SK-N-SH (cell line): ENCODE data around the gene CAPG. TPM values are rescaled to one million over a fixed set of nuclear protein-coding genes. Genes with fewer than 3 reads are reported as not detected.

Experiments
- CTCF ChIA-PET: fragments of 300-600, 350-600 bp; formaldehyde crosslinking; extraction: SDS; loops from one replicate; lab custom pipeline; 2021; lab: Yijun Ruan, JAX
- POLR2A ChIA-PET: fragments of 350-600 bp; sonication (Branson Sonifier 250); formaldehyde crosslinking; extraction: SDS; loops from one replicate; lab custom pipeline; 2020; ENCODE audit warnings: antibody characterized with exemption, inconsistent platforms; lab: Yijun Ruan, JAX
- DNase-seq: peaks from one replicate; pipeline ENCODE4 v3.0.0; 2012
- H2AFZ ChIP-seq: fragments of 200-600 bp; sonication (generic); 2 replicates; pipeline ENCODE4 v1.8.1; 2016; ENCODE audit warnings: antibody characterized with exemption, mild to moderate bottlenecking, low read depth
- H3F3A ChIP-seq: fragments of 200-600 bp; sonication (generic); replicated peaks from 2 replicates; pipeline ENCODE3; 2016; ENCODE audit warnings: antibody characterized with exemption, mild to moderate bottlenecking; ENCODE audit not compliant: insufficient read depth
- H3K27ac ChIP-seq, 2 experiments: fragments of 200-500 bp in 1 of 2; fragments of 200-600 bp in 1 of 2; sonication (Bioruptor generic) in 1 of 2; sonication (generic), shearing (Covaris generic) in 1 of 2; 2 replicates each; pipeline versions ENCODE4 v1.5.1 to v1.6.1; 2014 to 2016; ENCODE audit warnings: low read depth in 2 of 2, inconsistent platforms in 1 of 2, low read length in 1 of 2, mild to moderate bottlenecking in 1 of 2, mixed read lengths in 1 of 2
- H3K27me3 ChIP-seq: fragments of 200-600 bp; sonication (generic), shearing (Covaris generic); 2 replicates; pipeline ENCODE4 v1.6.1; 2016; ENCODE audit warnings: mixed run types; ENCODE audit not compliant: insufficient read depth
- H3K36me3 ChIP-seq, 2 experiments: fragments of 200-500 bp in 1 of 2; fragments of 200-600 bp in 1 of 2; sonication (Bioruptor generic) in 1 of 2; sonication (generic) in 1 of 2; replicated peaks in 1 of 2; 2 replicates each; pipeline versions ENCODE3 to v1.5.1; 2014 to 2016; ENCODE audit warnings: low read length in 1 of 2, mild to moderate bottlenecking in 1 of 2; ENCODE audit not compliant: insufficient read depth in 2 of 2, control insufficient read depth in 1 of 2
- H3K4me1 ChIP-seq, 2 experiments: fragments of 200-500 bp in 1 of 2; fragments of 200-600 bp in 1 of 2; sonication (Bioruptor generic) in 1 of 2; sonication (generic), shearing (Covaris generic) in 1 of 2; 2 replicates each; pipeline versions ENCODE4 v1.5.1 to v1.6.1; 2014 to 2016; ENCODE audit warnings: low read depth in 1 of 2, low read length in 1 of 2, mixed run types in 1 of 2; ENCODE audit not compliant: insufficient read depth in 2 of 2, control insufficient read depth in 1 of 2
- H3K4me2 ChIP-seq: fragments of 200-600 bp; sonication (generic), shearing (Covaris generic); 2 replicates; pipeline ENCODE4 v1.6.1; 2017; ENCODE audit warnings: mixed run types
- H3K4me3 ChIP-seq, 2 experiments: fragments of 200-500 bp in 1 of 2; fragments of 200-600 bp in 1 of 2; sonication (Bioruptor generic) in 1 of 2; sonication (generic), shearing (Covaris generic) in 1 of 2; 2 replicates each; pipeline versions ENCODE4 v1.5.1 to v1.8.1; 2014 to 2016; ENCODE audit warnings: low read depth in 2 of 2, inconsistent platforms in 1 of 2, low read length in 1 of 2, mild to moderate bottlenecking in 1 of 2, mixed read lengths in 1 of 2, moderate library complexity in 1 of 2
- H3K79me2 ChIP-seq: fragments of 200-600 bp; sonication (generic); 2 replicates; pipeline ENCODE4 v1.8.1; 2017; ENCODE audit warnings: mild to moderate bottlenecking; ENCODE audit not compliant: insufficient read depth
- H3K9ac ChIP-seq: fragments of 200-600 bp; sonication (generic); 2 replicates; pipeline ENCODE4 v1.6.1; 2017; ENCODE audit warnings: mixed run types
- H3K9me2 ChIP-seq: fragments of 200-600 bp; sonication (generic); 2 replicates; pipeline ENCODE4 v1.6.1; 2017; ENCODE audit warnings: mixed run types
- H3K9me3 ChIP-seq: fragments of 200-600 bp; sonication (generic); 2 replicates; pipeline ENCODE4 v1.6.1; 2017; ENCODE audit warnings: mixed run types, mild to moderate bottlenecking, moderate library complexity
- H4K20me1 ChIP-seq: fragments of 200-600 bp; sonication (generic); 2 replicates; pipeline ENCODE4 v1.6.1; 2017; ENCODE audit warnings: mild to moderate bottlenecking, mixed run types; ENCODE audit not compliant: insufficient read depth
- CHD2 ChIP-seq: fragments of 150-350 bp; IDR thresholded peaks from 2 replicates; pipeline ENCODE4 v1.6.1; 2018; ENCODE audit warnings: low read length; ENCODE audit not compliant: partially characterized antibody
- ELF1 ChIP-seq: IDR thresholded peaks from 2 replicates; pipeline ENCODE4 v1.4.0; 2012
- EP300 ChIP-seq, 2 experiments: IDR thresholded peaks; 2 replicates each; pipeline versions ENCODE4 v1.4.0 to v1.6.1; 2012; ENCODE audit warnings: borderline replicate concordance in 1 of 2, low read depth in 1 of 2, low read length in 1 of 2
- FOSL2 ChIP-seq: IDR thresholded peaks from 2 replicates; pipeline ENCODE4 v1.4.0; 2012; ENCODE audit warnings: low read depth, mild to moderate bottlenecking, moderate library complexity, borderline replicate concordance
- FOXJ3 ChIP-seq: sonication (generic); formaldehyde crosslinking; IDR thresholded peaks from 2 replicates; pipeline ENCODE4 v1.5.1; 2020; ENCODE audit warnings: mild to moderate bottlenecking, missing genetic modification reagents
- GABPA ChIP-seq: IDR thresholded peaks from 2 replicates; pipeline ENCODE4 v1.4.0; 2012; ENCODE audit warnings: low read depth, mild to moderate bottlenecking
- GATA2 ChIP-seq: sonication (generic); formaldehyde crosslinking; IDR thresholded peaks from 2 replicates; pipeline ENCODE4 v1.5.0; 2020; ENCODE audit warnings: mild to moderate bottlenecking, missing genetic modification reagents
- JUND ChIP-seq: IDR thresholded peaks from 2 replicates; pipeline ENCODE4 v1.4.0; 2012
- MAX ChIP-seq: IDR thresholded peaks from 2 replicates; pipeline ENCODE4 v1.4.0; 2012; ENCODE audit warnings: low read depth
- MXI1 ChIP-seq: IDR thresholded peaks from 2 replicates; pipeline ENCODE4 v1.6.1; 2012; ENCODE audit warnings: mild to moderate bottlenecking, low read depth, low read length, improper control_type of control experiment
- NRF1 ChIP-seq: IDR thresholded peaks from 2 replicates; pipeline ENCODE4 v1.6.1; 2012; ENCODE audit warnings: low read depth, mild to moderate bottlenecking, low read length
- PBX3 ChIP-seq: IDR thresholded peaks from 2 replicates; pipeline ENCODE4; 2012
- POLR2AphosphoS5 ChIP-seq: IDR thresholded peaks from 2 replicates; pipeline ENCODE4 v1.6.1; 2012; ENCODE audit warnings: low read depth, low read length
- RCOR1 ChIP-seq: fragments of 150-350 bp; IDR thresholded peaks from 2 replicates; pipeline ENCODE4 v1.6.1; 2017; ENCODE audit warnings: antibody characterized with exemption, low read length
- RFX5 ChIP-seq: IDR thresholded peaks from 2 replicates; pipeline ENCODE4 v1.6.1; 2012; ENCODE audit warnings: mild to moderate bottlenecking, improper control_type of control experiment, low read length
- RXRA ChIP-seq: IDR thresholded peaks from 2 replicates; pipeline ENCODE4 v1.4.0; 2012; ENCODE audit warnings: low read depth, mild to moderate bottlenecking, borderline replicate concordance
- SIN3A ChIP-seq: IDR thresholded peaks from 2 replicates; pipeline ENCODE4 v1.6.1; 2012; ENCODE audit warnings: low read depth, mild to moderate bottlenecking, low read length, moderate library complexity, borderline replicate concordance
- SMC3 ChIP-seq: IDR thresholded peaks from 2 replicates; pipeline ENCODE4 v1.6.1; 2012; ENCODE audit warnings: low read depth, low read length, improper control_type of control experiment
- TCF12 ChIP-seq: IDR thresholded peaks from 2 replicates; pipeline ENCODE4 v1.4.0; 2012
- TEAD4 ChIP-seq: IDR thresholded peaks from 2 replicates; pipeline ENCODE4 v1.4.0; 2012; ENCODE audit warnings: mild to moderate bottlenecking, borderline replicate concordance; ENCODE audit not compliant: insufficient read depth
- USF2 ChIP-seq: fragments of 150-350 bp; IDR thresholded peaks from 2 replicates; pipeline ENCODE4 v1.6.1; 2017; ENCODE audit warnings: antibody characterized with exemption, low read length, low read depth, borderline replicate concordance
- YY1 ChIP-seq: IDR thresholded peaks from 2 replicates; pipeline ENCODE4 v1.4.0; 2012; ENCODE audit warnings: low read depth, mild to moderate bottlenecking
- WGBS: methylation state at CpG from one replicate; pipeline ENCODE4 v1.1.6; 2017; ENCODE audit warnings: low lambda C conversion rate; 5-methylcytosine and 5-hydroxymethylcytosine counted together
- polyA plus RNA-seq, 3 experiments: library from polyadenylated mRNA; depleted of rRNA; stranded (reverse); fragments of >200 nt; gene quantifications; 2 replicates each; pipeline ENCODE4 v1.2.3, GENCODE V29; 2012
- TF ChIP-seq, protein P1 (sequence below): fragments of 200-600 bp; sonication (generic); IDR thresholded peaks from 2 replicates; pipeline ENCODE4 v1.6.1; 2017; ENCODE audit warnings: antibody characterized with exemption, mild to moderate bottlenecking, moderate library complexity
- TF ChIP-seq, protein P2 (sequence below): IDR thresholded peaks from 2 replicates; pipeline ENCODE4 v1.6.1; 2012; ENCODE audit warnings: mild to moderate bottlenecking, low read depth, low read length, moderate library complexity

CAPG gene
- polyA plus RNA-seq, 1 of the 3 experiments (the other 2 are of a cell fraction) = 1.2 TPM

- peak; percentile 97 for DNase-seq
- H3K4me3 ChIP-seq = peak within 1 kb of the TSS; percentile 55 to 74
- H3F3A ChIP-seq = no peaks in the 10 kb centered on the region
- H2AFZ ChIP-seq = peak within 1 kb of the TSS; percentile 98
- peaks cover 8% of the 10 kb centered on the region; the same call in 1 of the 2 replicates for H3K79me2 ChIP-seq
- H3K4me1 ChIP-seq = peaks cover 9 to 23% of the 10 kb centered on the region in 2 experiments; a peak in 1 of 4 replicates
- no peaks in the 10 kb centered on the region for H4K20me1 ChIP-seq
- ChIA-PET CTCF (interaction anchor here (1.4 to 8.0 kb wide), 8 partner anchors 20 to 135 kb away, joined by 3 to 364 read pairs (median 17); partner anchors contain the start of genes ELMOD3, GGCX, MAT2A and RETSAT), POLR2A (interaction anchor here (0.6 to 4.5 kb wide), 16 partner anchors 11 to 366 kb away, joined by 3 to 106 read pairs (median 6); partner anchors contain the start of genes ELMOD3, GGCX, MAT2A and RETSAT)
- no peaks in the 10 kb centered on the region for H3K36me3 ChIP-seq
- no peaks in the 10 kb centered on the region for H3K9me2 ChIP-seq
- H3K27me3 ChIP-seq = no peaks in the 10 kb centered on the region
- WGBS = 28% methylated on average over 35 of the region's 57 CpGs
- peak within 1 kb of the TSS; percentile 77 to 88 for H3K27ac ChIP-seq
- H3K9me3 ChIP-seq = no peaks in the 10 kb centered on the region
- H3K4me2 ChIP-seq = peak within 1 kb of the TSS; percentile 90
- H3K9ac ChIP-seq = peak within 1 kb of the TSS; percentile 82
- TF ChIP-seq YY1 = peak; percentile 65; the same call in 1 of the 2 replicates
- no peak for TF ChIP-seq TEAD4
- no peak for TF ChIP-seq USF2
- no peak; the same call in 1 of the 2 replicates for TF ChIP-seq PBX3
- TF ChIP-seq FOXJ3 = 0 out of 2 replicates have a peak, but pooled peaks have one; percentile 13
- TF ChIP-seq GABPA = peak; percentile 65
- peak; percentile 50 for TF ChIP-seq CHD2
- TF ChIP-seq RFX5 = no peak
- no peak for TF ChIP-seq TCF12
- no peak for TF ChIP-seq JUND
- TF ChIP-seq ELF1 = peak; percentile 62; the same call in 1 of the 2 replicates
- TF ChIP-seq EP300 (IDR thresholded peaks at IDR 0.05; ENCODE audit: borderline replicate concordance in 1 of 2, low read depth in 1 of 2, low read length in 1 of 2) = no peak
- TF ChIP-seq MXI1 = 0 out of 2 replicates have a peak, but pooled peaks have one; percentile 44
- TF ChIP-seq SMC3 = no peak
- TF ChIP-seq, protein P1, sequence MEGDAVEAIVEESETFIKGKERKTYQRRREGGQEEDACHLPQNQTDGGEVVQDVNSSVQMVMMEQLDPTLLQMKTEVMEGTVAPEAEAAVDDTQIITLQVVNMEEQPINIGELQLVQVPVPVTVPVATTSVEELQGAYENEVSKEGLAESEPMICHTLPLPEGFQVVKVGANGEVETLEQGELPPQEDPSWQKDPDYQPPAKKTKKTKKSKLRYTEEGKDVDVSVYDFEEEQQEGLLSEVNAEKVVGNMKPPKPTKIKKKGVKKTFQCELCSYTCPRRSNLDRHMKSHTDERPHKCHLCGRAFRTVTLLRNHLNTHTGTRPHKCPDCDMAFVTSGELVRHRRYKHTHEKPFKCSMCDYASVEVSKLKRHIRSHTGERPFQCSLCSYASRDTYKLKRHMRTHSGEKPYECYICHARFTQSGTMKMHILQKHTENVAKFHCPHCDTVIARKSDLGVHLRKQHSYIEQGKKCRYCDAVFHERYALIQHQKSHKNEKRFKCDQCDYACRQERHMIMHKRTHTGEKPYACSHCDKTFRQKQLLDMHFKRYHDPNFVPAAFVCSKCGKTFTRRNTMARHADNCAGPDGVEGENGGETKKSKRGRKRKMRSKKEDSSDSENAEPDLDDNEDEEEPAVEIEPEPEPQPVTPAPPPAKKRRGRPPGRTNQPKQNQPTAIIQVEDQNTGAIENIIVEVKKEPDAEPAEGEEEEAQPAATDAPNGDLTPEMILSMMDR = no peak
- TF ChIP-seq POLR2AphosphoS5 = peak; percentile 43; the same call in 1 of the 2 replicates
- TF ChIP-seq, protein P2, sequence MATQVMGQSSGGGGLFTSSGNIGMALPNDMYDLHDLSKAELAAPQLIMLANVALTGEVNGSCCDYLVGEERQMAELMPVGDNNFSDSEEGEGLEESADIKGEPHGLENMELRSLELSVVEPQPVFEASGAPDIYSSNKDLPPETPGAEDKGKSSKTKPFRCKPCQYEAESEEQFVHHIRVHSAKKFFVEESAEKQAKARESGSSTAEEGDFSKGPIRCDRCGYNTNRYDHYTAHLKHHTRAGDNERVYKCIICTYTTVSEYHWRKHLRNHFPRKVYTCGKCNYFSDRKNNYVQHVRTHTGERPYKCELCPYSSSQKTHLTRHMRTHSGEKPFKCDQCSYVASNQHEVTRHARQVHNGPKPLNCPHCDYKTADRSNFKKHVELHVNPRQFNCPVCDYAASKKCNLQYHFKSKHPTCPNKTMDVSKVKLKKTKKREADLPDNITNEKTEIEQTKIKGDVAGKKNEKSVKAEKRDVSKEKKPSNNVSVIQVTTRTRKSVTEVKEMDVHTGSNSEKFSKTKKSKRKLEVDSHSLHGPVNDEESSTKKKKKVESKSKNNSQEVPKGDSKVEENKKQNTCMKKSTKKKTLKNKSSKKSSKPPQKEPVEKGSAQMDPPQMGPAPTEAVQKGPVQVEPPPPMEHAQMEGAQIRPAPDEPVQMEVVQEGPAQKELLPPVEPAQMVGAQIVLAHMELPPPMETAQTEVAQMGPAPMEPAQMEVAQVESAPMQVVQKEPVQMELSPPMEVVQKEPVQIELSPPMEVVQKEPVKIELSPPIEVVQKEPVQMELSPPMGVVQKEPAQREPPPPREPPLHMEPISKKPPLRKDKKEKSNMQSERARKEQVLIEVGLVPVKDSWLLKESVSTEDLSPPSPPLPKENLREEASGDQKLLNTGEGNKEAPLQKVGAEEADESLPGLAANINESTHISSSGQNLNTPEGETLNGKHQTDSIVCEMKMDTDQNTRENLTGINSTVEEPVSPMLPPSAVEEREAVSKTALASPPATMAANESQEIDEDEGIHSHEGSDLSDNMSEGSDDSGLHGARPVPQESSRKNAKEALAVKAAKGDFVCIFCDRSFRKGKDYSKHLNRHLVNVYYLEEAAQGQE = no peak
- peak; percentile 59 for TF ChIP-seq GATA2 (CRISPR knock-in tag)
- no peak for TF ChIP-seq RCOR1
- no peak for TF ChIP-seq RXRA
- TF ChIP-seq SIN3A = no peak
- 0 out of 2 replicates have a peak, but pooled peaks have one; percentile 28 for TF ChIP-seq NRF1
- TF ChIP-seq FOSL2 = no peak
- TF ChIP-seq MAX = peak; percentile 80
These were observed 8.2 kb upstream of the CAPG start, which contains the start of gene SH2D6 for GRCh38 chr2:85418132-85419008. Gene SH2D6, plus strand, starts transcription at chr2:85418714. Its CDS starts 10,752 bp downstream, at chr2:85429466.
